ENCODE data around the gene DLGAP1. TPM values are rescaled to one million over a fixed set of nuclear protein-coding genes. Genes with fewer than 3 reads are reported as not detected.

DLGAP1 gene
- total RNA-seq, 1 donor from 2014 or later, result 2.0 TPM

- TF ChIP-seq, protein P1, sequence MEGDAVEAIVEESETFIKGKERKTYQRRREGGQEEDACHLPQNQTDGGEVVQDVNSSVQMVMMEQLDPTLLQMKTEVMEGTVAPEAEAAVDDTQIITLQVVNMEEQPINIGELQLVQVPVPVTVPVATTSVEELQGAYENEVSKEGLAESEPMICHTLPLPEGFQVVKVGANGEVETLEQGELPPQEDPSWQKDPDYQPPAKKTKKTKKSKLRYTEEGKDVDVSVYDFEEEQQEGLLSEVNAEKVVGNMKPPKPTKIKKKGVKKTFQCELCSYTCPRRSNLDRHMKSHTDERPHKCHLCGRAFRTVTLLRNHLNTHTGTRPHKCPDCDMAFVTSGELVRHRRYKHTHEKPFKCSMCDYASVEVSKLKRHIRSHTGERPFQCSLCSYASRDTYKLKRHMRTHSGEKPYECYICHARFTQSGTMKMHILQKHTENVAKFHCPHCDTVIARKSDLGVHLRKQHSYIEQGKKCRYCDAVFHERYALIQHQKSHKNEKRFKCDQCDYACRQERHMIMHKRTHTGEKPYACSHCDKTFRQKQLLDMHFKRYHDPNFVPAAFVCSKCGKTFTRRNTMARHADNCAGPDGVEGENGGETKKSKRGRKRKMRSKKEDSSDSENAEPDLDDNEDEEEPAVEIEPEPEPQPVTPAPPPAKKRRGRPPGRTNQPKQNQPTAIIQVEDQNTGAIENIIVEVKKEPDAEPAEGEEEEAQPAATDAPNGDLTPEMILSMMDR (IDR thresholded peaks at IDR 0.05), result no peak
- intact Hi-C loops (cut with DNase I), result no loop called here
- no peaks in the 10 kb centered on the region for H3K36me3 ChIP-seq
- H3K27me3 ChIP-seq, result no peaks in the 10 kb centered on the region
- no peak for DNase-seq (ENCODE audit: low spot score in 2 of 2)
- no peaks in the 10 kb centered on the region for H3K4me1 ChIP-seq
- no peak overlapping the region for H3K4me3 ChIP-seq
- no peaks in the 10 kb centered on the region for H3K9me3 ChIP-seq
- H3K27ac ChIP-seq, result no peak overlapping the region
Observed at GRCh38 chr18:3839581-3839981, 615.5 kb downstream of the DLGAP1 start.

GRCh38 chr18:3836483-3837335 is 618.4 kb downstream of the DLGAP1 start:
- intact Hi-C loops (cut with DNase I), result no loop called here
- H3K4me1 ChIP-seq, result no peaks in the 10 kb centered on the region
- no peak overlapping the region for H3K4me3 ChIP-seq
- H3K36me3 ChIP-seq, result no peaks in the 10 kb centered on the region
- DNase-seq (ENCODE audit: low spot score in 2 of 2), result no peak
- no peaks in the 10 kb centered on the region for H3K27me3 ChIP-seq
- no peak overlapping the region for H3K27ac ChIP-seq
- H3K9me3 ChIP-seq, result no peaks in the 10 kb centered on the region
- TF ChIP-seq, protein P1 (IDR thresholded peaks at IDR 0.05), result no peak

DNA sequence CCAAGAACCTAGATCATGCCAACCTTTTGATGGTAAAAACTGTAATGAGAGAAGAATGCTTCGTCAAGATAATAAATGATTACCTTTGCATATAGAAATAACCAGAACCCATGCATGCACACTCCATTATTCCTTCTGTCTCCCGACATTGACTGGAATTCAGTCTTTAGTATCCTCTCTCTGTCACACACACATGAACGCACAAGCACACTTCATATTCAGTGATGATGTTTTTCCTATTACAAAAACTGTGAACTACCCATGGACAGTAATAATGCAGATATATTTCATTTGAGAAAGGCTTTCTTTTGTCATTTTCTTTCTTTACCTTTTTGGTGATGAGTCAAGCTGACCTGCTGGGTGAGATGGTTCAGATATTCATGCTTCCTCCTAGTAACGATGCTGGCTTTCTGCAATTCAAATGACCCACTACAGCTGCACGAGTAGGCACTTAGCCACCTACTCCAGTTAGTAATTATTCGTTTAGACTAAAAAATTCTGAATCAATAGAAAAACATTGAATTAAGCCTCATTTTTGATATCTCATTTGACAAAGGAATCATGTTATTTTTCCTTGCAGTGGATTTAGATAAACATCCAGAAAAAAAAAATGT is 623.0 kb downstream of the DLGAP1 start:
- TF ChIP-seq, protein P1 (IDR thresholded peaks at IDR 0.05), result no peak

GRCh38 chr18:3830604-3831003 is 624.5 kb downstream of the DLGAP1 start:
- no peak for DNase-seq (ENCODE audit: low spot score in 2 of 2)
- Histone ChIP-seq H3K27me3 (no peaks in the 10 kb centered on the region), H3K4me1 (no peaks in the 10 kb centered on the region), H3K36me3 (no peaks in the 10 kb centered on the region), H3K9me3 (no peaks in the 10 kb centered on the region), H3K27ac (no peak overlapping the region), H3K4me3 (no peak overlapping the region)
- TF ChIP-seq, protein P1 (IDR thresholded peaks at IDR 0.05), result no peak
- intact Hi-C loops (cut with DNase I), result no loop called here

More for the DNA sequence above, 623.0 kb downstream of the DLGAP1 start:
- Histone ChIP-seq H3K27ac (no peak overlapping the region), H3K9me3 (no peaks in the 10 kb centered on the region), H3K4me3 (no peak overlapping the region), H3K27me3 (no peaks in the 10 kb centered on the region), H3K36me3 (no peaks in the 10 kb centered on the region), H3K4me1 (no peaks in the 10 kb centered on the region)
- DNase-seq (ENCODE audit: low spot score in 2 of 2), result no peak
- intact Hi-C loops (cut with DNase I), result no loop called here

GRCh38 chr18:3827236-3827845 is 627.8 kb downstream of the DLGAP1 start:
- Histone ChIP-seq H3K4me3 (no peak overlapping the region), H3K27ac (no peak overlapping the region), H3K9me3 (no peaks in the 10 kb centered on the region), H3K4me1 (no peaks in the 10 kb centered on the region), H3K27me3 (no peaks in the 10 kb centered on the region), H3K36me3 (no peaks in the 10 kb centered on the region)
- TF ChIP-seq, protein P1 (IDR thresholded peaks at IDR 0.05), result no peak
- DNase-seq (ENCODE audit: low spot score in 2 of 2), result no peak
- intact Hi-C loops (cut with DNase I), result no loop called here

All from ascending aorta (tissue), 2 donors.